Endothelial cell (in vitro differentiated cells): ENCODE results near the gene MORF4L1. TPM values are rescaled to one million over a fixed set of nuclear protein-coding genes. Genes with fewer than 3 reads are reported as not detected.
"Not testable (repeated sequence)": the region's sequence is repeated elsewhere in the genome, so short reads cannot be mapped to it uniquely, and the experiment has no call there.

ENCODE experiments used
- DNase-seq: peaks from one replicate; pipeline ENCODE4 v3.0.0; 2021; ENCODE audit warnings: low spot score
- H3K27ac Mint-ChIP-seq: one replicate; pipeline ENCODE4 v1.8.0; 2021; ENCODE audit warnings: mixed read lengths, inconsistent platforms; ENCODE audit not compliant: unreplicated experiment
- H3K27me3 Mint-ChIP-seq: one replicate; pipeline ENCODE4 v1.8.0; 2021; ENCODE audit warnings: mild to moderate bottlenecking, moderate library complexity, mixed read lengths, inconsistent platforms; ENCODE audit not compliant: unreplicated experiment
- H3K36me3 Mint-ChIP-seq: one replicate; pipeline ENCODE4 v1.8.0; 2021; ENCODE audit warnings: mild to moderate bottlenecking, low read depth, mixed read lengths, inconsistent platforms; ENCODE audit not compliant: unreplicated experiment
- H3K4me1 Mint-ChIP-seq: one replicate; pipeline ENCODE4 v1.8.0; 2021; ENCODE audit warnings: mild to moderate bottlenecking, mixed read lengths, inconsistent platforms; ENCODE audit not compliant: unreplicated experiment
- H3K4me3 Mint-ChIP-seq: one replicate; pipeline ENCODE4 v1.8.0; 2021; ENCODE audit warnings: mild to moderate bottlenecking, mixed read lengths, inconsistent platforms; ENCODE audit not compliant: unreplicated experiment
- H3K9me3 Mint-ChIP-seq: one replicate; pipeline ENCODE4 v1.8.0; 2021; ENCODE audit warnings: mixed read lengths, inconsistent platforms; ENCODE audit not compliant: unreplicated experiment
- total RNA-seq: library from RNA; stranded (reverse); fragmentation: NEBNext Ultra II Directional; extraction: Animal tissue kit (Norgen Biotek cat#: 25700); gene quantifications from one replicate; pipeline ENCODE4 v1.2.1, GENCODE V29; 2021; ENCODE audit not compliant: unreplicated experiment
- TF ChIP-seq, protein P1 (sequence below): fragments of 200-600 bp; sonication (generic); IDR thresholded peaks from one replicate; pipeline ENCODE4 v1.5.0; 2021; ENCODE audit warnings: antibody characterized with exemption; ENCODE audit not compliant: unreplicated experiment

MORF4L1 gene
- total RNA-seq, 1 donor from 2014 or later, result 347 TPM

GRCh38 chr15:78927077-78927790 lies 54.5 kb downstream of the MORF4L1 start:
- no peak for DNase-seq
- no peak overlapping the region for H3K4me3 Mint-ChIP-seq
- TF ChIP-seq, protein P1, sequence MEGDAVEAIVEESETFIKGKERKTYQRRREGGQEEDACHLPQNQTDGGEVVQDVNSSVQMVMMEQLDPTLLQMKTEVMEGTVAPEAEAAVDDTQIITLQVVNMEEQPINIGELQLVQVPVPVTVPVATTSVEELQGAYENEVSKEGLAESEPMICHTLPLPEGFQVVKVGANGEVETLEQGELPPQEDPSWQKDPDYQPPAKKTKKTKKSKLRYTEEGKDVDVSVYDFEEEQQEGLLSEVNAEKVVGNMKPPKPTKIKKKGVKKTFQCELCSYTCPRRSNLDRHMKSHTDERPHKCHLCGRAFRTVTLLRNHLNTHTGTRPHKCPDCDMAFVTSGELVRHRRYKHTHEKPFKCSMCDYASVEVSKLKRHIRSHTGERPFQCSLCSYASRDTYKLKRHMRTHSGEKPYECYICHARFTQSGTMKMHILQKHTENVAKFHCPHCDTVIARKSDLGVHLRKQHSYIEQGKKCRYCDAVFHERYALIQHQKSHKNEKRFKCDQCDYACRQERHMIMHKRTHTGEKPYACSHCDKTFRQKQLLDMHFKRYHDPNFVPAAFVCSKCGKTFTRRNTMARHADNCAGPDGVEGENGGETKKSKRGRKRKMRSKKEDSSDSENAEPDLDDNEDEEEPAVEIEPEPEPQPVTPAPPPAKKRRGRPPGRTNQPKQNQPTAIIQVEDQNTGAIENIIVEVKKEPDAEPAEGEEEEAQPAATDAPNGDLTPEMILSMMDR, result no peak
- peak overlapping the region; percentile 31 for H3K27ac Mint-ChIP-seq
- H3K9me3 Mint-ChIP-seq, result no peaks in the 10 kb centered on the region
- H3K27me3 Mint-ChIP-seq, result peaks cover 14% of the 10 kb centered on the region
- H3K36me3 Mint-ChIP-seq, result peaks cover 9% of the 10 kb centered on the region
- no peaks in the 10 kb centered on the region for H3K4me1 Mint-ChIP-seq

DNA sequence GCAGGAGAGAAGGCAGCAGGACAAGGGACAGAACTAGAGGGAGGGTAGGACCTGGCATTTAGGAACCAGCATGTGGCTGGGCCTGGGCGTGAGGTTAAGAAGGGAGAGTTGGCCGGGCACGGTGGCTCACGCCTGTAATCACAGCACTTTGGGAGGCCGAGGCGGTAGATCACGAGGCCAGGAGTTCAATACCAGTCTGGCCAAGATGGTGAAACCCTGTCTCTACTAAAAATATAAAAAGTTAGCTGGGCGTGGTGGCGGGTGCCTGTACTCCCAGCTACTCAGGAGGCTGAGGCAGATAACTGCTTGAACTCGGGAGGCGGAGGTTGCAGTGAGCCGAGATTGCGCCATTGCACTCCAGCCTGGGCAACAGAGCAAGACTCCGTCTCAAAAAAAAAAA lies 55.5 kb downstream of the MORF4L1 start:
- H3K4me3 Mint-ChIP-seq, H3K36me3 Mint-ChIP-seq, H3K9me3 Mint-ChIP-seq, H3K4me1 Mint-ChIP-seq, DNase-seq: not testable (repeated sequence)
- Mint-ChIP-seq H3K27ac (peak overlapping the region; percentile 32), H3K27me3 (peaks cover 18% of the 10 kb centered on the region)

GRCh38 chr15:78928616-78929093 lies 56.0 kb downstream of the MORF4L1 start:
- DNase-seq, result no peak
- Mint-ChIP-seq H3K9me3 (no peaks in the 10 kb centered on the region), H3K4me1 (peaks cover 4% of the 10 kb centered on the region), H3K36me3 (peaks cover 7% of the 10 kb centered on the region), H3K27ac (no peak overlapping the region), H3K4me3 (no peak overlapping the region), H3K27me3 (peaks cover 21% of the 10 kb centered on the region)
- TF ChIP-seq, protein P1, result no peak

GRCh38 chr15:78929536-78930264 lies 57.0 kb downstream of the MORF4L1 start:
- no peak for DNase-seq
- TF ChIP-seq, protein P1, result no peak
- Mint-ChIP-seq H3K9me3 (no peaks in the 10 kb centered on the region), H3K4me3 (no peak overlapping the region), H3K36me3 (peaks cover 3% of the 10 kb centered on the region), H3K27ac (no peak overlapping the region), H3K4me1 (peaks cover 12% of the 10 kb centered on the region), H3K27me3 (peaks cover 21% of the 10 kb centered on the region)

- no peaks in the 10 kb centered on the region for H3K9me3 Mint-ChIP-seq
- H3K27ac Mint-ChIP-seq, result no peak overlapping the region
- peaks cover 3% of the 10 kb centered on the region for H3K36me3 Mint-ChIP-seq
- peaks cover 14% of the 10 kb centered on the region for H3K4me1 Mint-ChIP-seq
- no peak overlapping the region for H3K4me3 Mint-ChIP-seq
- TF ChIP-seq, protein P1, result no peak
- peaks cover 19% of the 10 kb centered on the region for H3K27me3 Mint-ChIP-seq
- DNase-seq, result no peak
These were observed 58.1 kb downstream of the MORF4L1 start for GRCh38 chr15:78930577-78931388.
